OCI-LY3 (cell line): ENCODE measurements around the gene RALY.

Source experiments
- H2AFZ ChIP-seq: fragments of 200-600, 300-600 bp; shearing (Covaris generic); 2 replicates; pipeline ENCODE4 v1.6.0; 2014; ENCODE audit warnings: antibody characterized with exemption, low read depth, low read length
- H3K27ac ChIP-seq: fragments of 200-600, 300-600 bp; sonication (generic); 2 replicates; pipeline ENCODE4 v1.5.1; 2014; ENCODE audit warnings: mild to moderate bottlenecking, low read length, moderate library complexity, mixed read lengths
- H3K27me3 ChIP-seq: fragments of 200-600, 300-600 bp; sonication (generic); 2 replicates; pipeline ENCODE4 v1.6.1; 2014; ENCODE audit warnings: low read depth, low read length, mixed read lengths
- H3K36me3 ChIP-seq: fragments of 200-600, 300-600 bp; sonication (generic); replicated peaks from 2 replicates; pipeline ENCODE3; 2014; ENCODE audit warnings: low read depth, low read length, mixed read lengths
- H3K4me1 ChIP-seq: fragments of 300-600, 200-600 bp; sonication (generic); 2 replicates; pipeline ENCODE4 v1.6.1; 2014; ENCODE audit warnings: low read length, mixed read lengths
- H3K4me2 ChIP-seq: fragments of 200-600, 300-600 bp; sonication (generic); 2 replicates; pipeline ENCODE4 v1.6.1; 2014; ENCODE audit warnings: low read length, mixed read lengths
- H3K4me3 ChIP-seq: fragments of 300-600, 200-600 bp; sonication (generic); 2 replicates; pipeline ENCODE4 v1.5.1; 2014; ENCODE audit warnings: antibody characterized with exemption, mild to moderate bottlenecking, low read length, moderate library complexity
- H3K79me2 ChIP-seq: fragments of 300-600, 200-600 bp; shearing (Covaris generic); 2 replicates; pipeline ENCODE4 v1.6.1; 2014; ENCODE audit warnings: mild to moderate bottlenecking, low read length, mixed read lengths
- H3K9ac ChIP-seq: fragments of 300-600, 200-600 bp; shearing (Covaris generic); 2 replicates; pipeline ENCODE4 v1.6.0; 2014; ENCODE audit warnings: mild to moderate bottlenecking, low read length, moderate library complexity
- H3K9me3 ChIP-seq: fragments of 200-600, 300-600 bp; shearing (Covaris generic); 2 replicates; pipeline ENCODE4 v1.6.1; 2014; ENCODE audit warnings: low read length, mixed read lengths; ENCODE audit not compliant: insufficient read depth
- H4K20me1 ChIP-seq: fragments of 200-600, 300-600 bp; sonication (generic); 2 replicates; pipeline ENCODE4 v1.6.1; 2016; ENCODE audit warnings: low read length, mixed read lengths; ENCODE audit not compliant: insufficient read depth
- EZH2phosphoT487 ChIP-seq: fragments of 200-600 bp; shearing (Covaris generic); IDR thresholded peaks from 2 replicates; pipeline ENCODE4 v1.6.1; 2018; ENCODE audit warnings: antibody characterized with exemption, mixed run types, low read depth
- TF ChIP-seq, protein P1 (sequence below): fragments of 200-600, 300-600 bp; sonication (generic); IDR thresholded peaks from 2 replicates; pipeline ENCODE4 v1.5.1; 2014; ENCODE audit warnings: antibody characterized with exemption, low read length, low read depth

Gene RALY

GRCh38 chr20:34078540-34078939 lies 84.8 kb downstream of the RALY start:
- Histone ChIP-seq H3K9me3 (no peaks in the 10 kb centered on the region), H3K4me3 (no peak overlapping the region), H3K4me2 (no peak overlapping the region), H3K4me1 (0 out of 2 replicates have a peak, but pooled peaks cover 5% of the 10 kb centered on the region), H3K27ac (no peak overlapping the region), H2AFZ (no peak overlapping the region), H3K9ac (no peak overlapping the region), H4K20me1 (peaks cover 7% of the 10 kb centered on the region; the same call in 1 of the 2 replicates), H3K36me3 (peaks cover 29% of the 10 kb centered on the region), H3K27me3 (no peaks in the 10 kb centered on the region), H3K79me2 (0 out of 2 replicates have a peak, but pooled peaks cover 3% of the 10 kb centered on the region)
- TF ChIP-seq EZH2phosphoT487: no peak
- TF ChIP-seq, protein P1, sequence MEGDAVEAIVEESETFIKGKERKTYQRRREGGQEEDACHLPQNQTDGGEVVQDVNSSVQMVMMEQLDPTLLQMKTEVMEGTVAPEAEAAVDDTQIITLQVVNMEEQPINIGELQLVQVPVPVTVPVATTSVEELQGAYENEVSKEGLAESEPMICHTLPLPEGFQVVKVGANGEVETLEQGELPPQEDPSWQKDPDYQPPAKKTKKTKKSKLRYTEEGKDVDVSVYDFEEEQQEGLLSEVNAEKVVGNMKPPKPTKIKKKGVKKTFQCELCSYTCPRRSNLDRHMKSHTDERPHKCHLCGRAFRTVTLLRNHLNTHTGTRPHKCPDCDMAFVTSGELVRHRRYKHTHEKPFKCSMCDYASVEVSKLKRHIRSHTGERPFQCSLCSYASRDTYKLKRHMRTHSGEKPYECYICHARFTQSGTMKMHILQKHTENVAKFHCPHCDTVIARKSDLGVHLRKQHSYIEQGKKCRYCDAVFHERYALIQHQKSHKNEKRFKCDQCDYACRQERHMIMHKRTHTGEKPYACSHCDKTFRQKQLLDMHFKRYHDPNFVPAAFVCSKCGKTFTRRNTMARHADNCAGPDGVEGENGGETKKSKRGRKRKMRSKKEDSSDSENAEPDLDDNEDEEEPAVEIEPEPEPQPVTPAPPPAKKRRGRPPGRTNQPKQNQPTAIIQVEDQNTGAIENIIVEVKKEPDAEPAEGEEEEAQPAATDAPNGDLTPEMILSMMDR: no peak

- H3K79me2 ChIP-seq: no peaks in the 10 kb centered on the region
- H3K4me1 ChIP-seq: no peaks in the 10 kb centered on the region
- TF ChIP-seq EZH2phosphoT487: no peak
- TF ChIP-seq, protein P1: no peak
- no peak overlapping the region for H3K4me2 ChIP-seq
- H3K9me3 ChIP-seq: no peaks in the 10 kb centered on the region
- no peak overlapping the region for H3K27ac ChIP-seq
- no peak overlapping the region for H2AFZ ChIP-seq
- H4K20me1 ChIP-seq: peaks cover 11% of the 10 kb centered on the region; the same call in 1 of the 2 replicates
- H3K36me3 ChIP-seq: peaks cover 34% of the 10 kb centered on the region
- H3K9ac ChIP-seq: no peak overlapping the region
- no peak overlapping the region for H3K4me3 ChIP-seq
- no peaks in the 10 kb centered on the region for H3K27me3 ChIP-seq
These were observed 86.1 kb downstream of the RALY start for GRCh38 chr20:34079818-34080217.

- H3K9ac ChIP-seq: no peak overlapping the region
- no peak overlapping the region for H3K4me2 ChIP-seq
- no peaks in the 10 kb centered on the region for H3K79me2 ChIP-seq
- H3K4me3 ChIP-seq: no peak overlapping the region
- H3K27me3 ChIP-seq: no peaks in the 10 kb centered on the region
- H3K4me1 ChIP-seq: no peaks in the 10 kb centered on the region
- H3K27ac ChIP-seq: no peak overlapping the region
- no peak overlapping the region for H2AFZ ChIP-seq
- H3K9me3 ChIP-seq: no peaks in the 10 kb centered on the region
- peaks cover 20% of the 10 kb centered on the region; the same call in 1 of the 2 replicates for H4K20me1 ChIP-seq
- TF ChIP-seq, protein P1: no peak
- no peak for TF ChIP-seq EZH2phosphoT487
- H3K36me3 ChIP-seq: peaks cover 42% of the 10 kb centered on the region
These were observed 88.6 kb downstream of the RALY start for GRCh38 chr20:34082232-34082887.

GRCh38 chr20:34083137-34083536 lies 89.4 kb downstream of the RALY start:
- Histone ChIP-seq H3K79me2 (peaks cover 4% of the 10 kb centered on the region; the same call in 1 of the 2 replicates), H3K4me3 (no peak overlapping the region), H3K27ac (no peak overlapping the region), H4K20me1 (peaks cover 25% of the 10 kb centered on the region), H2AFZ (no peak overlapping the region), H3K9me3 (no peaks in the 10 kb centered on the region), H3K36me3 (peaks cover 46% of the 10 kb centered on the region), H3K4me2 (no peak overlapping the region), H3K27me3 (no peaks in the 10 kb centered on the region), H3K4me1 (no peaks in the 10 kb centered on the region), H3K9ac (no peak overlapping the region)
- TF ChIP-seq, protein P1: no peak
- no peak for TF ChIP-seq EZH2phosphoT487
